H1 (cell line): ENCODE results near the gene CC2D1A. TPM values are rescaled to one million over a fixed set of nuclear protein-coding genes. Genes with fewer than 3 reads are reported as not detected.
A peak's percentile ranks its signal among the peaks of the same experiment; 100 is the strongest.

Experiments used
- CTCF ChIA-PET: fragments of 300-600 bp; sonication (Branson Sonifier 250); formaldehyde crosslinking; loops from one replicate; lab custom pipeline; 2021; ENCODE audit not compliant: partially characterized antibody; lab: Charles Lee
- POLR2A ChIA-PET: fragments of 300-600 bp; sonication (Branson Sonifier 250); formaldehyde crosslinking; loops from one replicate; lab custom pipeline; 2021; ENCODE audit warnings: inconsistent platforms; ENCODE audit not compliant: partially characterized antibody; lab: Charles Lee
- DNase-seq, 2 experiments: peaks; one replicate each; pipeline versions ENCODE4 v3.0.0 to v3.0.0-alpha.2; 2010 to 2022; ENCODE audit warnings: low spot score in 2 of 2, low read depth in 1 of 2, mixed read lengths in 1 of 2
- FAIRE-seq: peaks from 2 replicates; lab custom pipeline; 2011; peaks lifted over from hg19 to GRCh38; lab: Jason Lieb, UNC
- H2AFZ ChIP-seq: 2 replicates; pipeline ENCODE4 v1.8.1; 2012; ENCODE audit warnings: low read length, inconsistent platforms
- H2AK5ac ChIP-seq: 2 replicates; pipeline ENCODE4 v1.6.1; 2013; ENCODE audit warnings: low read depth, low read length
- H2BK120ac ChIP-seq: replicated peaks from 2 replicates; pipeline ENCODE3; 2013; ENCODE audit warnings: low read depth, low read length, inconsistent platforms
- H2BK12ac ChIP-seq: 2 replicates; pipeline ENCODE4 v1.6.1; 2013; ENCODE audit warnings: low read depth, low read length
- H2BK15ac ChIP-seq: 2 replicates; pipeline ENCODE4 v1.6.1; 2013; ENCODE audit warnings: low read length
- H2BK20ac ChIP-seq: 2 replicates; pipeline ENCODE4 v1.6.1; 2013; ENCODE audit warnings: low read length
- H2BK5ac ChIP-seq: 2 replicates; pipeline ENCODE4 v1.6.1; 2013; ENCODE audit warnings: low read depth, low read length
- H3K14ac ChIP-seq: 2 replicates; pipeline ENCODE4 v1.6.1; 2013; ENCODE audit warnings: inconsistent platforms; ENCODE audit not compliant: insufficient read length
- H3K18ac ChIP-seq: 2 replicates; pipeline ENCODE4 v1.6.1; 2013; ENCODE audit warnings: low read length; ENCODE audit errors: extremely low read depth
- H3K23ac ChIP-seq: 2 replicates; pipeline ENCODE4 v1.6.1; 2013; ENCODE audit warnings: inconsistent platforms; ENCODE audit not compliant: insufficient read length
- H3K23me2 ChIP-seq: 2 replicates; pipeline ENCODE4 v1.6.1; 2013; ENCODE audit warnings: low read depth, low read length
- H3K27ac ChIP-seq: 2 replicates; pipeline ENCODE4 v1.6.1; 2011; ENCODE audit warnings: low read depth, low read length, inconsistent platforms
- H3K27me3 ChIP-seq, 4 experiments: replicated peaks in 1 of 4; 1 replicate in 1 of 4; 2 replicates in 3 of 4; pipeline versions ENCODE4 v1.6.1 to v1.8.1; 2011 to 2013; ENCODE audit warnings: low read length in 3 of 4, mild to moderate bottlenecking in 3 of 4, inconsistent platforms in 2 of 4, mixed read lengths in 2 of 4, moderate library complexity in 1 of 4; ENCODE audit not compliant: control insufficient read depth in 3 of 4, insufficient read depth in 3 of 4; ENCODE audit errors: extremely low read depth in 1 of 4
- H3K36me3 ChIP-seq, 4 experiments: 2 replicates each; pipeline versions ENCODE4 v1.6.1 to v1.8.1; 2011 to 2013; ENCODE audit warnings: mild to moderate bottlenecking in 4 of 4, low read length in 3 of 4, moderate library complexity in 2 of 4, control low read depth in 1 of 4, inconsistent platforms in 1 of 4; ENCODE audit not compliant: insufficient read depth in 4 of 4, control insufficient read depth in 2 of 4
- H3K4ac ChIP-seq: replicated peaks from 2 replicates; pipeline ENCODE3; 2013; ENCODE audit warnings: low read length, low read depth, mixed read lengths, inconsistent platforms; ENCODE audit not compliant: insufficient read length
- H3K4me1 ChIP-seq, 4 experiments: replicated peaks in 1 of 4; 1 replicate in 1 of 4; 2 replicates in 3 of 4; pipeline versions ENCODE4 v1.6.1 to v1.8.1; 2011 to 2013; ENCODE audit warnings: low read length in 3 of 4, inconsistent platforms in 2 of 4, mixed read lengths in 1 of 4; ENCODE audit not compliant: insufficient read depth in 4 of 4, control insufficient read depth in 3 of 4
- H3K4me2 ChIP-seq, 2 experiments: 2 replicates each; pipeline versions ENCODE4 v1.6.1 to v1.8.1; 2011 to 2013; ENCODE audit warnings: low read depth in 2 of 2, low read length in 2 of 2, control low read depth in 1 of 2, inconsistent platforms in 1 of 2, mild to moderate bottlenecking in 1 of 2; ENCODE audit not compliant: insufficient read depth in 1 of 2
- H3K4me3 ChIP-seq, 4 experiments: fragments of 200-600, 300-600 bp in 1 of 4; sonication (generic), shearing (Covaris generic), sonication (Bioruptor Twin) in 1 of 4; 2 replicates each; pipeline versions ENCODE4 v1.5.1 to v1.8.1; 2011 to 2016; ENCODE audit warnings: low read length in 4 of 4, low read depth in 3 of 4, control low read depth in 2 of 4, inconsistent platforms in 2 of 4, mild to moderate bottlenecking in 2 of 4, mixed read lengths in 1 of 4, moderate library complexity in 1 of 4; ENCODE audit not compliant: insufficient read depth in 2 of 4; ENCODE audit errors: extremely low read depth in 1 of 4
- H3K56ac ChIP-seq: replicated peaks from 2 replicates; pipeline ENCODE3; 2013; ENCODE audit warnings: low read depth, mild to moderate bottlenecking, mixed read lengths, low read length, inconsistent platforms; ENCODE audit not compliant: insufficient read length
- H3K79me1 ChIP-seq: 2 replicates; pipeline ENCODE4 v1.6.1; 2013; ENCODE audit warnings: low read depth, low read length, control low read depth
- H3K79me2 ChIP-seq, 2 experiments: 2 replicates each; pipeline versions ENCODE4 v1.6.1 to v1.8.1; 2012 to 2013; ENCODE audit warnings: low read length in 2 of 2, mild to moderate bottlenecking in 2 of 2, inconsistent platforms in 1 of 2; ENCODE audit not compliant: insufficient read depth in 2 of 2, control insufficient read depth in 1 of 2
- H3K9ac ChIP-seq, 4 experiments: replicated peaks in 1 of 4; 1 replicate in 1 of 4; 2 replicates in 3 of 4; pipeline versions ENCODE4 v1.6.1 to v1.8.1; 2011 to 2013; ENCODE audit warnings: low read depth in 3 of 4, low read length in 3 of 4, control low read depth in 2 of 4, mild to moderate bottlenecking in 2 of 4, moderate library complexity in 2 of 4, inconsistent platforms in 1 of 4; ENCODE audit errors: extremely low read depth in 1 of 4
- H3K9me3 ChIP-seq, 2 experiments: 2 replicates each; pipeline versions ENCODE4 v1.6.1 to v1.8.1; 2012 to 2013; ENCODE audit warnings: mild to moderate bottlenecking in 2 of 2, moderate library complexity in 2 of 2, control low read depth in 1 of 2, inconsistent platforms in 1 of 2, low read depth in 1 of 2, low read length in 1 of 2, mixed read lengths in 1 of 2; ENCODE audit not compliant: insufficient read depth in 2 of 2
- H4K20me1 ChIP-seq, 2 experiments: replicated peaks in 1 of 2; 2 replicates each; pipeline versions ENCODE3 to v1.8.1; 2011 to 2013; ENCODE audit warnings: inconsistent platforms in 2 of 2, low read length in 2 of 2, mild to moderate bottlenecking in 1 of 2; ENCODE audit not compliant: insufficient read depth in 2 of 2, control insufficient read depth in 1 of 2
- H4K5ac ChIP-seq: 2 replicates; pipeline ENCODE4 v1.6.1; 2013; ENCODE audit warnings: low read length, low read depth, mixed read lengths, inconsistent platforms; ENCODE audit not compliant: insufficient read length
- H4K8ac ChIP-seq: 2 replicates; pipeline ENCODE4 v1.8.0; 2013; ENCODE audit warnings: mild to moderate bottlenecking, moderate library complexity, low read length, inconsistent platforms; ENCODE audit not compliant: insufficient read depth; ENCODE audit errors: extremely low read depth
- H4K91ac ChIP-seq: replicated peaks from 2 replicates; pipeline ENCODE3; 2013; ENCODE audit warnings: low read length, mixed read lengths, inconsistent platforms; ENCODE audit not compliant: insufficient read length
- EGR1 ChIP-seq: IDR thresholded peaks from 2 replicates; pipeline ENCODE4 v1.6.1; 2011; ENCODE audit warnings: low read depth, low read length, borderline replicate concordance
- EZH2 ChIP-seq: fragments of 200-600 bp; sonication (generic); IDR thresholded peaks from 2 replicates; pipeline ENCODE4 v1.7.1; 2012; ENCODE audit warnings: low read depth, mild to moderate bottlenecking, moderate library complexity, low read length, inconsistent platforms; ENCODE audit not compliant: severe bottlenecking
- JUN ChIP-seq: IDR thresholded peaks from 2 replicates; pipeline ENCODE4 v1.6.1; 2011; ENCODE audit warnings: low read depth, mild to moderate bottlenecking, improper control_type of control experiment, low read length
- MAFK ChIP-seq: IDR thresholded peaks from 2 replicates; pipeline ENCODE4 v1.6.1; 2012; ENCODE audit warnings: low read depth, mild to moderate bottlenecking, improper control_type of control experiment, low read length
- POLR2A ChIP-seq, 2 experiments: IDR thresholded peaks; 1 replicate in 1 of 2; 2 replicates in 1 of 2; pipeline ENCODE4 v1.6.1; 2011; ENCODE audit warnings: low read depth in 2 of 2, low read length in 2 of 2, mild to moderate bottlenecking in 2 of 2; ENCODE audit errors: control extremely low read depth in 1 of 2
- RAD21 ChIP-seq, 2 experiments: IDR thresholded peaks in 1 of 2; conservative IDR thresholded peaks in 1 of 2; 2 replicates each; pipeline ENCODE4 v1.6.1; 2011; ENCODE audit warnings: low read depth in 2 of 2, low read length in 2 of 2, improper control_type of control experiment in 1 of 2, inconsistent platforms in 1 of 2, mild to moderate bottlenecking in 1 of 2, moderate library complexity in 1 of 2
- SIX5 ChIP-seq: IDR thresholded peaks from 2 replicates; pipeline ENCODE4 v1.6.1; 2011; ENCODE audit warnings: mild to moderate bottlenecking, low read depth, low read length
- WGBS, 2 experiments: shearing (Covaris generic) in 1 of 2; methylation state at CpG; one replicate each; pipeline versions ENCODE4 v1.1.6 to v1.1.7; 2013 to 2015; ENCODE audit warnings: low lambda C conversion rate in 2 of 2, mixed read lengths in 2 of 2, inconsistent platforms in 1 of 2, low coverage in 1 of 2, missing lambda C conversion rate in 1 of 2; ENCODE audit not compliant: insufficient replicate concordance in 2 of 2, insufficient coverage in 1 of 2, insufficient read length in 1 of 2; ENCODE audit errors: extremely low coverage in 1 of 2, missing lambda C conversion rate in 1 of 2; 5-methylcytosine and 5-hydroxymethylcytosine counted together
- polyA plus RNA-seq, 7 experiments: library from polyadenylated mRNA; depleted of rRNA in 3 of 7; stranded (reverse) in 5 of 7; unstranded in 2 of 7; fragments of >200 nt in 5 of 7; fragments of 200-250 nt in 2 of 7; gene quantifications; 1 replicate in 5 of 7; 2 replicates in 1 of 7; 4 replicates in 1 of 7; pipeline versions ENCODE4 v1.2.1 to v1.2.3, GENCODE V29; 2011 to 2013; ENCODE audit warnings: missing spikeins in 2 of 7, mixed read lengths in 2 of 7
- total RNA-seq: library from RNA; stranded (reverse); fragmentation: NEBNext Ultra II Directional; extraction: Animal tissue kit (Norgen Biotek cat#: 25700); gene quantifications from 2 replicates; pipeline ENCODE4 v1.2.1, GENCODE V29; 2021
- TF ChIP-seq, protein P1 (sequence below), 3 experiments: IDR thresholded peaks; 1 replicate in 2 of 3; 2 replicates in 1 of 3; pipeline versions ENCODE4 v1.5.1 to v1.6.1; 2011; ENCODE audit warnings: low read length in 3 of 3, mild to moderate bottlenecking in 3 of 3, inconsistent platforms in 2 of 3, low read depth in 1 of 3, moderate library complexity in 1 of 3; ENCODE audit not compliant: insufficient read depth in 1 of 3; ENCODE audit errors: control extremely low read depth in 1 of 3

Gene CC2D1A
- total and polyA plus RNA-seq, 2 of the 8 experiments (the other 6 are each of a cell fraction or from before 2014, with no cell fraction given), result 12.5 to 33.0 TPM

DNA sequence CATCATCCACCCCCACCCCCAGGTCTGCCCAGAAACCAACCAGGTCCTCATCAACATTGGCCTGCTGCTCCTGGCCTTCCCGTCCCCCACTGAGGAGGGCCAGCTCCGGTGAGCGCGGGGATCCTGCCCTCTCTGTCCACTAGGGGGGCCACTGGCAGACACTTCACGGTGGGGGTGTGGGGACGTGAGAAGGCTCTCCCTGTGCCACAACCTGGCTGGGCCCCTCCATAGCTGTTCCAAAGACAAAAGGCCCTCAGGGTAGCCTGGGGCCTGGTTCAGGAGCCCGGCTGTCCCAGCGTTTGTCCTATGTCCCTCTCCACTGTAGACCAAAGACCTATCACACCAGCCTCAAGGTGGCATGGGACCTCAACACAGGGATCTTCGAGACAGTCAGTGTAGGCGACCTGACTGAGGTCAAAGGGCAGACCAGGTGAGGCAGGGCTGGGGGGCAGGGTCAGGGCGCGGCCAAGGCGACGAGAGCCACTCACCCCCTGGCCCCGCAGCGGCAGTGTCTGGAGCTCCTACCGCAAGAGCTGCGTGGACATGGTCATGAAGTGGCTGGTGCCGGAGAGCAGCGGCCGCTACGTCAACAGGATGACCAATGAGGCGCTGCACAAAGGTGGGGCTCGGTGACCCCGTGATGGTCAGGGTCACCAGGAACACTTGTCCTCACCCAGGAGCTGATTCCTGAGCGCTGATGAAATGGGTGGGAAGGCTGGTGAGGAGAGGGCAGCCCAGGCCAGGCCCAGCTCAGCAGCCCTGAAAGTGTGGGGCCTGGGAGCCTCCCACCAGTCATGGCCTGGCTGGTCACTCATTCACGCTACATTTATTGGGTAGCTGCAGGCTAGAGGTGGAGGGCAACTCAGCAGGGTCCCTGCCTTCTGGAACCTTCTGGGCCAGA lies 54.2 kb downstream of the CC2D1A start:
- no peak overlapping the region for H3K14ac ChIP-seq
- H4K91ac ChIP-seq, result no peak overlapping the region
- H3K9ac ChIP-seq, result no peak overlapping the region
- H3K27me3 ChIP-seq, result peaks cover 0 to 4% (median 0%) of the 10 kb centered on the region in 4 experiments; a peak in 2 of 7 replicates
- no peak overlapping the region for H3K23ac ChIP-seq
- no peak overlapping the region for H4K5ac ChIP-seq
- H2BK12ac ChIP-seq, result no peak overlapping the region
- no peak overlapping the region for H2BK120ac ChIP-seq
- 91% methylated on average over 27 of the region's 27 CpGs; no CpG with 5 or more reads in 1 of the 2 experiments for WGBS, 2 experiments
- no peaks in the 10 kb centered on the region for H3K9me3 ChIP-seq
- H3K4ac ChIP-seq, result no peak overlapping the region
- no peak overlapping the region for H2AFZ ChIP-seq
- H2BK20ac ChIP-seq, result no peak overlapping the region
- peaks cover 0 to 10% of the 10 kb centered on the region in 2 experiments for H4K20me1 ChIP-seq
- no peak overlapping the region; the same call in 1 of the 2 replicates for H2AK5ac ChIP-seq
- ChIA-PET POLR2A (interaction anchor here (0.6 to 4.8 kb wide), 15 partner anchors 7 to 160 kb away, joined by 3 to 48 read pairs (median 4); partner anchors contain the start of genes DCAF15 and RFX1), CTCF (interaction anchor here (0.6 to 7.8 kb wide), 23 partner anchors 8 to 137 kb away, joined by 3 to 77 read pairs (median 4); partner anchors contain the start of genes IL27RA and PODNL1)
- H3K56ac ChIP-seq, result no peak overlapping the region
- no peak overlapping the region; the same call in 1 of the 2 replicates for H3K27ac ChIP-seq
- no peak overlapping the region for H3K18ac ChIP-seq
- no peak overlapping the region for H3K4me2 ChIP-seq
- H3K36me3 ChIP-seq, result peaks cover 17 to 40% (median 39%) of the 10 kb centered on the region in 4 experiments
- no peak overlapping the region for H2BK15ac ChIP-seq
- peak in 1 of 2 experiments; percentile 73 for DNase-seq
- H3K79me1 ChIP-seq, result no peaks in the 10 kb centered on the region; the same call in 1 of the 2 replicates
- no peaks in the 10 kb centered on the region for H3K79me2 ChIP-seq
- H3K23me2 ChIP-seq, result peaks cover 13% of the 10 kb centered on the region; the same call in 1 of the 2 replicates
- peak overlapping the region; percentile 2; the same call in 1 of the 2 replicates for H2BK5ac ChIP-seq
- no peak overlapping the region for H3K4me3 ChIP-seq
- H4K8ac ChIP-seq, result no peak overlapping the region
- peaks cover 0 to 9% (median 4%) of the 10 kb centered on the region in 4 experiments; a peak in 4 of 7 replicates for H3K4me1 ChIP-seq
- no peak for FAIRE-seq
- TF ChIP-seq SIX5 (no peak), EGR1 (no peak), EZH2 (no peak), MAFK (no peak), RAD21 (IDR thresholded peaks at IDR 0.05 in 1 of 2, conservative IDR thresholded peaks at IDR 0.05 in 1 of 2; ENCODE audit: low read depth in 2 of 2, low read length in 2 of 2) (peak; percentile 16 to 51; a peak in 3 of 4 replicates), JUN (no peak), POLR2A (IDR thresholded peaks at IDR 0.05; ENCODE audit: control extremely low read depth in 1 of 2, low read depth in 2 of 2, low read length in 2 of 2) (no peak)
- TF ChIP-seq, protein P1, sequence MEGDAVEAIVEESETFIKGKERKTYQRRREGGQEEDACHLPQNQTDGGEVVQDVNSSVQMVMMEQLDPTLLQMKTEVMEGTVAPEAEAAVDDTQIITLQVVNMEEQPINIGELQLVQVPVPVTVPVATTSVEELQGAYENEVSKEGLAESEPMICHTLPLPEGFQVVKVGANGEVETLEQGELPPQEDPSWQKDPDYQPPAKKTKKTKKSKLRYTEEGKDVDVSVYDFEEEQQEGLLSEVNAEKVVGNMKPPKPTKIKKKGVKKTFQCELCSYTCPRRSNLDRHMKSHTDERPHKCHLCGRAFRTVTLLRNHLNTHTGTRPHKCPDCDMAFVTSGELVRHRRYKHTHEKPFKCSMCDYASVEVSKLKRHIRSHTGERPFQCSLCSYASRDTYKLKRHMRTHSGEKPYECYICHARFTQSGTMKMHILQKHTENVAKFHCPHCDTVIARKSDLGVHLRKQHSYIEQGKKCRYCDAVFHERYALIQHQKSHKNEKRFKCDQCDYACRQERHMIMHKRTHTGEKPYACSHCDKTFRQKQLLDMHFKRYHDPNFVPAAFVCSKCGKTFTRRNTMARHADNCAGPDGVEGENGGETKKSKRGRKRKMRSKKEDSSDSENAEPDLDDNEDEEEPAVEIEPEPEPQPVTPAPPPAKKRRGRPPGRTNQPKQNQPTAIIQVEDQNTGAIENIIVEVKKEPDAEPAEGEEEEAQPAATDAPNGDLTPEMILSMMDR (IDR thresholded peaks at IDR 0.05; ENCODE audit: control extremely low read depth in 1 of 3, insufficient read depth in 1 of 3, low read depth in 1 of 3, low read length in 3 of 3), result peak; percentile 44 to 68 (median 60)
